HEK293T (cell line): Measurements from ENCODE around the gene STXBP2.

ENCODE experiments used
- BHLHE40 ChIP-seq: fragments of 450-650 bp; IDR thresholded peaks from 2 replicates; pipeline ENCODE4 v1.6.1; 2016; ENCODE audit warnings: mild to moderate bottlenecking, moderate library complexity, borderline replicate concordance
- HDGF ChIP-seq: fragments of 450-650 bp; IDR thresholded peaks from 2 replicates; pipeline ENCODE4 v1.6.1; 2017; ENCODE audit warnings: antibody characterized with exemption, borderline replicate concordance
- SP1 ChIP-seq: fragments of 450-650 bp; IDR thresholded peaks from 2 replicates; pipeline ENCODE4 v1.6.1; 2017
- SUZ12 ChIP-seq: fragments of 450-650 bp; IDR thresholded peaks from 2 replicates; pipeline ENCODE4 v1.6.1; 2016; ENCODE audit warnings: mild to moderate bottlenecking

GRCh38 chr19:7645163-7645562 is 8.3 kb downstream of the STXBP2 start:
- no peak for TF ChIP-seq SUZ12
- no peak for TF ChIP-seq HDGF
- TF ChIP-seq SP1: no peak
- no peak for TF ChIP-seq BHLHE40
